Left ventricle myocardium superior (tissue), 1 donor: ENCODE data around the gene BOK. TPM values are rescaled to one million over a fixed set of nuclear protein-coding genes. Genes with fewer than 3 reads are reported as not detected.
A peak's percentile ranks its signal among the peaks of the same experiment; 100 is the strongest.

Source experiments
- ATAC-seq: fragments of 200-7000 bp; cut with Tn5 transposase; one replicate; pipeline ENCODE4 v1.9.1; 2020; ENCODE audit warnings: mild to moderate bottlenecking, moderate library complexity
- DNase-seq: peaks from one replicate; pipeline ENCODE4 v3.0.0-alpha.2; 2020
- intact Hi-C: fragments of 100-400 bp; cut with micrococcal nuclease; formaldehyde crosslinking; loops from one replicate; pipeline ENCODE4 v1.11.0; 2022
- total RNA-seq: library from RNA; stranded (reverse); fragmentation: NEBNext Ultra II Directional; extraction: Animal tissue kit (Norgen Biotek cat#: 25700); gene quantifications from one replicate; pipeline ENCODE4 v1.2.1, GENCODE V29; 2021
- donor health status: DM: no; HTN: yes; CAD: no; lungs with severe emphysema.

The BOK gene
- total RNA-seq, 1 donor from 2014 or later = 3.6 TPM

- no peak for DNase-seq
- ATAC-seq = no peak
- intact Hi-C loops = no loop called here
These were observed 53.8 kb downstream of the BOK start for GRCh38 chr2:241612156-241613016.

GRCh38 chr2:241613017-241613780, 54.7 kb downstream of the BOK start:
- DNase-seq (peak; percentile 58), ATAC-seq (peak; percentile 2)
- intact Hi-C loops = no loop called here

GRCh38 chr2:241615041-241615440, 56.5 kb downstream of the BOK start:
- ATAC-seq (no peak), DNase-seq (no peak)
- intact Hi-C loops = no loop called here

GRCh38 chr2:241615522-241616052, 57.0 kb downstream of the BOK start:
- DNase-seq (no peak), ATAC-seq (no peak)
- intact Hi-C loops = no loop called here

GRCh38 chr2:241616168-241617125, 57.9 kb downstream of the BOK start:
- intact Hi-C loops = no loop called here
- DNase-seq = no peak
- peak; percentile 8 for ATAC-seq

GRCh38 chr2:241617431-241618154, 59.0 kb downstream of the BOK start:
- DNase-seq = peak; percentile 73
- intact Hi-C loops = no loop called here
- peak; percentile 54 for ATAC-seq

- DNase-seq (no peak), ATAC-seq (no peak)
- intact Hi-C loops = no loop called here
These were observed 59.8 kb downstream of the BOK start for GRCh38 chr2:241618296-241618805.

GRCh38 chr2:241618829-241619228, 60.3 kb downstream of the BOK start:
- intact Hi-C loops = no loop called here
- peak; percentile 5 for ATAC-seq
- no peak for DNase-seq

- intact Hi-C loops = no loop called here
- ATAC-seq = no peak
- DNase-seq = no peak
These were observed 61.3 kb downstream of the BOK start for GRCh38 chr2:241619597-241620418.

GRCh38 chr2:241620419-241620769, 61.8 kb downstream of the BOK start:
- no peak for DNase-seq
- intact Hi-C loops = no loop called here
- ATAC-seq = no peak

Other genes starting within 250 kb of the BOK start
- gene HDLBP, start 243.1 kb upstream of the BOK start, total RNA-seq = 420 TPM
- 139 TPM for gene SEPTIN2, start 242.8 kb upstream of the BOK start, total RNA-seq
- 18.6 TPM for gene FARP2, start 202.5 kb upstream of the BOK start, total RNA-seq
- 99.3 TPM for gene STK25, start 50.2 kb upstream of the BOK start, total RNA-seq
- gene THAP4, start 78.4 kb downstream of the BOK start, total RNA-seq = 84.5 TPM
- gene ATG4B, start 78.9 kb downstream of the BOK start, total RNA-seq = 42.3 TPM
- gene DTYMK, start 128.1 kb downstream of the BOK start, total RNA-seq = 10.5 TPM
- 16.0 TPM for gene ING5, start 143.3 kb downstream of the BOK start, total RNA-seq
- gene D2HGDH, start 175.9 kb downstream of the BOK start, total RNA-seq = 19.2 TPM
- gene GAL3ST2, start 218.1 kb downstream of the BOK start, total RNA-seq = not detected